ENCODE data around the gene GRIN3B.

The GRIN3B gene

GRCh38 chr19:1049800-1050199 lies 49.6 kb downstream of the GRIN3B start:
- TF ChIP-seq CTCF (conservative IDR thresholded peaks at IDR 0.05; ENCODE audit: low read length): no peak
- no peak overlapping the region for H3K4me3 ChIP-seq (ENCODE audit: low read length)
- no peak for DNase-seq (ENCODE audit: low read depth)

GRCh38 chr19:1050989-1051788 lies 51.0 kb downstream of the GRIN3B start:
- H3K4me3 ChIP-seq (ENCODE audit: low read length): no peak overlapping the region
- no peak for DNase-seq (ENCODE audit: low read depth)
- TF ChIP-seq CTCF (conservative IDR thresholded peaks at IDR 0.05; ENCODE audit: low read length): no peak

GRCh38 chr19:1051791-1052190 lies 51.6 kb downstream of the GRIN3B start:
- no peak for TF ChIP-seq CTCF (conservative IDR thresholded peaks at IDR 0.05; ENCODE audit: low read length)
- H3K4me3 ChIP-seq (ENCODE audit: low read length): no peak overlapping the region
- DNase-seq (ENCODE audit: low read depth): no peak

- no peak for TF ChIP-seq CTCF (conservative IDR thresholded peaks at IDR 0.05; ENCODE audit: low read length)
- H3K4me3 ChIP-seq (ENCODE audit: low read length): no peak overlapping the region
- DNase-seq (ENCODE audit: low read depth): no peak
Observed at GRCh38 chr19:1052349-1052975, 52.2 kb downstream of the GRIN3B start.

- TF ChIP-seq CTCF (conservative IDR thresholded peaks at IDR 0.05; ENCODE audit: low read length): no peak
- DNase-seq (ENCODE audit: low read depth): no peak
- no peak overlapping the region for H3K4me3 ChIP-seq (ENCODE audit: low read length)
Observed at GRCh38 chr19:1053176-1054101, 53.2 kb downstream of the GRIN3B start.

- no peak for DNase-seq (ENCODE audit: low read depth)
- TF ChIP-seq CTCF (conservative IDR thresholded peaks at IDR 0.05; ENCODE audit: low read length): no peak
- H3K4me3 ChIP-seq (ENCODE audit: low read length): no peak overlapping the region
Observed at GRCh38 chr19:1054102-1055027, 54.1 kb downstream of the GRIN3B start.
